Panc1 (cell line): Measurements from ENCODE around the gene XPNPEP3. TPM values are rescaled to one million over a fixed set of nuclear protein-coding genes. Genes with fewer than 3 reads are reported as not detected.
A peak's percentile ranks its signal among the peaks of the same experiment; 100 is the strongest.

Experiments
- ATAC-seq: fragments of 200-7000 bp; cut with Tn5 transposase; 2 replicates; pipeline ENCODE4 v1.9.1; 2020; ENCODE audit warnings: mild to moderate bottlenecking, moderate library complexity
- BruUV-seq: library from RNA; stranded (reverse); fragments of 400-500 nt; replicated peaks from 2 replicates; lab custom pipeline; 2021; lab: Mats Ljungman, UMichigan
- CTCF ChIA-PET: fragments of 300-600 bp; sonication (Branson Sonifier 250); formaldehyde crosslinking; loops from one replicate; lab custom pipeline; 2022; ENCODE audit warnings: antibody characterized with exemption; lab: Charles Lee
- POLR2A ChIA-PET: fragments of 300-600 bp; sonication (Branson Sonifier 250); formaldehyde crosslinking; loops from one replicate; lab custom pipeline; 2022; ENCODE audit warnings: antibody characterized with exemption; lab: Charles Lee
- DNase-seq: peaks from one replicate; pipeline ENCODE4 v3.0.0-alpha.2; 2010; ENCODE audit warnings: low read depth, low spot score
- H3K27ac ChIP-seq: 2 replicates; pipeline ENCODE4 v1.5.1; 2011; ENCODE audit warnings: mild to moderate bottlenecking, low read length, inconsistent platforms
- H3K27me3 ChIP-seq: fragments of 200-500 bp; sonication (Bioruptor generic); 2 replicates; pipeline ENCODE4 v1.6.0; 2014; ENCODE audit warnings: low read length, inconsistent platforms; ENCODE audit not compliant: control insufficient read depth, insufficient read depth
- H3K36me3 ChIP-seq: fragments of 200-500 bp; sonication (Bioruptor generic); 2 replicates; pipeline ENCODE4 v1.5.1; 2014; ENCODE audit warnings: inconsistent platforms, mild to moderate bottlenecking, low read length, moderate library complexity; ENCODE audit not compliant: control insufficient read depth, insufficient read depth
- H3K4me1 ChIP-seq: 2 replicates; pipeline ENCODE4 v1.5.1; 2011; ENCODE audit warnings: inconsistent platforms, mild to moderate bottlenecking, low read length, moderate library complexity; ENCODE audit not compliant: control insufficient read depth, insufficient read depth
- H3K4me3 ChIP-seq, 2 experiments: 2 replicates each; pipeline ENCODE4 v1.5.1; 2011 to 2012; ENCODE audit warnings: low read depth in 2 of 2, low read length in 2 of 2, mild to moderate bottlenecking in 2 of 2, inconsistent platforms in 1 of 2, moderate library complexity in 1 of 2
- H3K9me3 ChIP-seq: fragments of 200-500 bp; sonication (Bioruptor generic); 2 replicates; pipeline ENCODE4 v1.5.1; 2014; ENCODE audit warnings: low read depth, mild to moderate bottlenecking, inconsistent platforms, low read length, moderate library complexity; ENCODE audit not compliant: control insufficient read depth, insufficient read depth
- POLR2AphosphoS5 ChIP-seq: IDR thresholded peaks from 2 replicates; pipeline ENCODE4 v1.6.1; 2012; ENCODE audit warnings: mild to moderate bottlenecking, low read depth, low read length, moderate library complexity
- SIN3A ChIP-seq: IDR thresholded peaks from 2 replicates; pipeline ENCODE4 v1.6.1; 2012; ENCODE audit warnings: low read depth, mild to moderate bottlenecking, low read length, moderate library complexity, borderline replicate concordance; ENCODE audit not compliant: insufficient read depth
- TCF7L2 ChIP-seq: IDR thresholded peaks from 2 replicates; pipeline ENCODE4 v1.6.1; 2011; ENCODE audit warnings: mild to moderate bottlenecking, low read depth, low read length, inconsistent platforms
- in situ Hi-C: cut with HindIII; loops from 2 replicates; pipeline ENCODE4 v1.10.0; 2016; ENCODE audit warnings: low sequenced_read_pairs, low pct_unique_long_range_greater_than_20kb
- intact Hi-C: fragments of 100-400 bp; cut with micrococcal nuclease; formaldehyde crosslinking; loops from one replicate; pipeline ENCODE4 v1.10.0; 2022; ENCODE audit not compliant: unreplicated experiment
- total RNA-seq: library from RNA; stranded (reverse); gene quantifications from one replicate; pipeline ENCODE4 v1.2.1, GENCODE V29; 2021; ENCODE audit not compliant: unreplicated experiment
- TF ChIP-seq, protein P1 (sequence below), 2 experiments: IDR thresholded peaks; 2 replicates each; pipeline ENCODE4 v1.6.1; 2011 to 2012; ENCODE audit warnings: low read depth in 2 of 2, control low read depth in 1 of 2, low read length in 1 of 2, mild to moderate bottlenecking in 1 of 2, moderate library complexity in 1 of 2; ENCODE audit not compliant: insufficient read depth in 1 of 2
- TF ChIP-seq, protein P2 (sequence below): fragments of 450-650 bp; IDR thresholded peaks from 2 replicates; pipeline ENCODE4 v1.5.1; 2017; ENCODE audit warnings: mild to moderate bottlenecking

The XPNPEP3 gene
- total RNA-seq, 1 experiment from 2014 or later: 21.0 TPM

DNA sequence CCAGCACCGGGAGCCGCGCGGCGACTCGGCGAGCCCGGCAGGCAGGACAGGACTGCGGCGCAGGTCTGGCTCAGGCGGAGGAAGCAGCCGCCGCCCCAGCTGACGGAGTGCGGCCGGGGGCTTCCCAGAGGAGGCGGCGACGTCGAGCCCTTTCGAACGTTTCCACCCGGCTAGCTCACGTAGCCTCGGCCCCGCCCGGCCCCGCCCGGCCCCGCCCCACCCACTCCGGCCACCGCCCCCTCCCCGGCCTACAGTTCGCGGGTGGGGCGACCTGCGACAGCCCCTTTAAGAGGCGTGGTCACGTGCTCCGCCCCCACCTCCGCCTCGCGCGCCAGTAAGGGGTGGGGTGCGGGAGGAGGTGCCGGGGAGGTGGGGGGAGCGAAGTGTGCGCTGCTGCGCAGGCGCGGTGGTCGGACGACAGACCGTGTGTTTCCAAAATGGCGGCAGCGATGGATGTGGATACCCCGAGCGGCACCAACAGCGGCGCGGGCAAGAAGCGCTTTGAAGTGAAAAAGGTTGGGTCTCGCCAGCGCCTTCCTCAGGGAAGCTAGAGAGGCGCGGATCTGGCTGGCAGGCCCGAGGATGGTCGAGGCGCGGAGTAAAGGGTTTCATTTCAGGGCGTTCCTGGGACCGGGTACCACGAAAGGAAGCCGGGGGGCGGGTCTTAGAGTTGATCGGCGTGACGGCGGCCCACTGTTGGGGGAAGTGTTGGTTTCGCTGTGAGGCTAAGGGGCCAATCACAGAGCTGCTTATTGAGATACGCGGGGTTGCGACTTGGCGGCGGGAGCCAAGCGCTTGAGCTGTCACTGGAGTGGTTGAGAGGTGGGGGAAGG, 94.2 kb downstream of the XPNPEP3 start, which contains the start of gene RBX1:
RBX1 (plus strand) TSS at position 417 of the 833 bp plus-strand sequence; CDS start at position 438, 21 bp downstream.
- peak within 1 kb of the TSS; percentile 73 to 97 for H3K4me3 ChIP-seq
- DNase-seq (peak; percentile 80), ATAC-seq (peak; percentile 97)
- TF ChIP-seq, protein P1, sequence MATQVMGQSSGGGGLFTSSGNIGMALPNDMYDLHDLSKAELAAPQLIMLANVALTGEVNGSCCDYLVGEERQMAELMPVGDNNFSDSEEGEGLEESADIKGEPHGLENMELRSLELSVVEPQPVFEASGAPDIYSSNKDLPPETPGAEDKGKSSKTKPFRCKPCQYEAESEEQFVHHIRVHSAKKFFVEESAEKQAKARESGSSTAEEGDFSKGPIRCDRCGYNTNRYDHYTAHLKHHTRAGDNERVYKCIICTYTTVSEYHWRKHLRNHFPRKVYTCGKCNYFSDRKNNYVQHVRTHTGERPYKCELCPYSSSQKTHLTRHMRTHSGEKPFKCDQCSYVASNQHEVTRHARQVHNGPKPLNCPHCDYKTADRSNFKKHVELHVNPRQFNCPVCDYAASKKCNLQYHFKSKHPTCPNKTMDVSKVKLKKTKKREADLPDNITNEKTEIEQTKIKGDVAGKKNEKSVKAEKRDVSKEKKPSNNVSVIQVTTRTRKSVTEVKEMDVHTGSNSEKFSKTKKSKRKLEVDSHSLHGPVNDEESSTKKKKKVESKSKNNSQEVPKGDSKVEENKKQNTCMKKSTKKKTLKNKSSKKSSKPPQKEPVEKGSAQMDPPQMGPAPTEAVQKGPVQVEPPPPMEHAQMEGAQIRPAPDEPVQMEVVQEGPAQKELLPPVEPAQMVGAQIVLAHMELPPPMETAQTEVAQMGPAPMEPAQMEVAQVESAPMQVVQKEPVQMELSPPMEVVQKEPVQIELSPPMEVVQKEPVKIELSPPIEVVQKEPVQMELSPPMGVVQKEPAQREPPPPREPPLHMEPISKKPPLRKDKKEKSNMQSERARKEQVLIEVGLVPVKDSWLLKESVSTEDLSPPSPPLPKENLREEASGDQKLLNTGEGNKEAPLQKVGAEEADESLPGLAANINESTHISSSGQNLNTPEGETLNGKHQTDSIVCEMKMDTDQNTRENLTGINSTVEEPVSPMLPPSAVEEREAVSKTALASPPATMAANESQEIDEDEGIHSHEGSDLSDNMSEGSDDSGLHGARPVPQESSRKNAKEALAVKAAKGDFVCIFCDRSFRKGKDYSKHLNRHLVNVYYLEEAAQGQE (IDR thresholded peaks at IDR 0.05; ENCODE audit: insufficient read depth in 1 of 2, low read depth in 2 of 2, low read length in 1 of 2): no peak
- TF ChIP-seq POLR2AphosphoS5 (peak; percentile 87), SIN3A (0 out of 2 replicates have a peak, but pooled peaks have one; percentile 57), TCF7L2 (0 out of 2 replicates have a peak, but pooled peaks have one; percentile 42)
- TF ChIP-seq, protein P2, sequence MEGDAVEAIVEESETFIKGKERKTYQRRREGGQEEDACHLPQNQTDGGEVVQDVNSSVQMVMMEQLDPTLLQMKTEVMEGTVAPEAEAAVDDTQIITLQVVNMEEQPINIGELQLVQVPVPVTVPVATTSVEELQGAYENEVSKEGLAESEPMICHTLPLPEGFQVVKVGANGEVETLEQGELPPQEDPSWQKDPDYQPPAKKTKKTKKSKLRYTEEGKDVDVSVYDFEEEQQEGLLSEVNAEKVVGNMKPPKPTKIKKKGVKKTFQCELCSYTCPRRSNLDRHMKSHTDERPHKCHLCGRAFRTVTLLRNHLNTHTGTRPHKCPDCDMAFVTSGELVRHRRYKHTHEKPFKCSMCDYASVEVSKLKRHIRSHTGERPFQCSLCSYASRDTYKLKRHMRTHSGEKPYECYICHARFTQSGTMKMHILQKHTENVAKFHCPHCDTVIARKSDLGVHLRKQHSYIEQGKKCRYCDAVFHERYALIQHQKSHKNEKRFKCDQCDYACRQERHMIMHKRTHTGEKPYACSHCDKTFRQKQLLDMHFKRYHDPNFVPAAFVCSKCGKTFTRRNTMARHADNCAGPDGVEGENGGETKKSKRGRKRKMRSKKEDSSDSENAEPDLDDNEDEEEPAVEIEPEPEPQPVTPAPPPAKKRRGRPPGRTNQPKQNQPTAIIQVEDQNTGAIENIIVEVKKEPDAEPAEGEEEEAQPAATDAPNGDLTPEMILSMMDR: no peak
- 0 out of 2 replicates have a peak, but pooled peaks cover 3% of the 10 kb centered on the region for H3K4me1 ChIP-seq
- POLR2A ChIA-PET: interaction anchor here (0.5 to 0.7 kb wide), 5 partner anchors 22 to 497 kb away, joined by 4 to 9 read pairs (median 4); no protein-coding TSS in a partner anchor
- no TSS peak for BruUV-seq
- peaks cover 7% of the 10 kb centered on the region for H3K36me3 ChIP-seq
- intact Hi-C loops: loop anchor here (10.0 kb wide), 1 partner anchor 144 kb away; the partner anchor contains the start of gene EP300
- H3K9me3 ChIP-seq: no peaks in the 10 kb centered on the region
- H3K27me3 ChIP-seq: no peaks in the 10 kb centered on the region
- in situ Hi-C loops: no loop called here
- CTCF ChIA-PET: no interaction called here
- peak within 1 kb of the TSS; percentile 94 for H3K27ac ChIP-seq

DNA sequence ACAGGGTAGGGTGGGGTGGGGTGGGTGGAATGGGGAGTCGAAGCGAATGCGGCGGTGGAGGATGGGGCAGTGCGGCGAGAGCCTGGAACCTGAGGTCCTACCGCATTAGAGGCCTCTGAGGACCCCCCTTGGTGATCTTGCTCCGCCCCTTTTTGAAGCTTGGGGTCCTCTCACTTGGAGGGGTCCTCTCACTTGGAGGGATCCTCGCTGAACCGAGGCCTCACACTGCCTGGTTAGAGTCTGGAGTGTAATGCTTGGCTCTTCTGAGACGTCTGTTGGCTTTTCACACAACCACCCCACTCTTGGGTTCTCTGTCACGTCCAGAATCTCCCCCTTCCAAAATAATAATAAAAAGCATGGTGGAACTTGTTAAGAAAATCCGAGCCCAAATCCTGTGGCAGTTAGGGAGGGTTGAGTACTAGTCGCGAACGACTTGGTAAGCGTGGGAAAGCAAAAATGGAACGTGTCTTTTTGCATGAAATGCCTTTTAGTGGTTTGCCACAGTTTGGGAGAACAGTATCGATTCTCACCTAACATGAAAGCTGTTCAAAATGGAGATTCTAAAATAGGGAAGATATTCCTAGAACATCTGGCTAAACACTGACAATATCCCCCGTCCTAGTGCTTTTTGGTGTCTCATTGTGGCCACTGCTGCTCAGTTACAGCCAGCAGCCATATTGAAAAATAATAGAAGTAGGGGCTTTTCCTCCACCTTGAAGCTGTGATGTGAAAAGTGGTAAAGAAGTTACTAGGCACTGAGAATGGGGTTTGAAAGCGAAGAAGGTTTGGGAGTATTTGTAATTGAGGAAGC, 95.1 kb downstream of the XPNPEP3 start:
- POLR2A ChIA-PET: interaction anchor here (0.6 to 0.7 kb wide), 3 partner anchors 23 to 497 kb away, joined by 4 to 9 read pairs (median 6); no protein-coding TSS in a partner anchor
- in situ Hi-C loops (no loop called here), intact Hi-C loops (loop anchor here (10.0 kb wide), 1 partner anchor 143 kb away; the partner anchor contains the start of gene EP300)
- Histone ChIP-seq H3K4me3 (peak overlapping the region; percentile 73 to 97), H3K36me3 (peaks cover 7% of the 10 kb centered on the region), H3K4me1 (0 out of 2 replicates have a peak, but pooled peaks cover 3% of the 10 kb centered on the region), H3K27me3 (no peaks in the 10 kb centered on the region), H3K9me3 (no peaks in the 10 kb centered on the region), H3K27ac (peak overlapping the region; percentile 94)
- ATAC-seq (0 out of 2 replicates have a peak, but pooled peaks have one; percentile 1), DNase-seq (no peak)
- CTCF ChIA-PET: interaction anchor here (0.6 kb wide), 1 partner anchor 30 kb away, joined by 3 read pairs; no protein-coding TSS in a partner anchor
- TF ChIP-seq POLR2AphosphoS5 (no peak), SIN3A (no peak)
- TSS peak; percentile 67 for BruUV-seq
